H9 (cell line): Measurements from ENCODE around the gene LDLRAD4. TPM values are rescaled to one million over a fixed set of nuclear protein-coding genes. Genes with fewer than 3 reads are reported as not detected.

Experiments
- DNase-seq: peaks from one replicate; pipeline ENCODE4 v3.0.0-alpha.2; 2017
- H2AFZ ChIP-seq: one replicate; pipeline ENCODE4 v1.6.1; 2013; ENCODE audit warnings: mild to moderate bottlenecking, low read length, control low read depth, moderate library complexity
- H2AK5ac ChIP-seq: 2 replicates; pipeline ENCODE4 v1.6.1; 2013; ENCODE audit warnings: low read length, control low read depth, mixed read lengths; ENCODE audit not compliant: insufficient read length
- H2BK120ac ChIP-seq: one replicate; pipeline ENCODE4 v1.6.1; 2013; ENCODE audit warnings: low read depth, mild to moderate bottlenecking, low read length, control low read depth, inconsistent platforms; ENCODE audit not compliant: poor library complexity, severe bottlenecking
- H2BK12ac ChIP-seq: 2 replicates; pipeline ENCODE4 v1.6.1; 2013; ENCODE audit warnings: low read length, control low read depth, mixed read lengths, low read depth; ENCODE audit not compliant: insufficient read length
- H2BK15ac ChIP-seq: 2 replicates; pipeline ENCODE4 v1.6.1; 2013; ENCODE audit warnings: low read depth, low read length, control low read depth
- H2BK20ac ChIP-seq: one replicate; pipeline ENCODE4 v1.6.1; 2013; ENCODE audit warnings: low read depth, mild to moderate bottlenecking, low read length, control low read depth, inconsistent platforms; ENCODE audit not compliant: poor library complexity, severe bottlenecking
- H2BK5ac ChIP-seq: 2 replicates; pipeline ENCODE4 v1.6.1; 2013; ENCODE audit warnings: low read length, control low read depth, mixed read lengths; ENCODE audit not compliant: insufficient read length
- H3K14ac ChIP-seq: 2 replicates; pipeline ENCODE4 v1.6.1; 2013; ENCODE audit warnings: low read length, control low read depth; ENCODE audit not compliant: insufficient read depth
- H3K18ac ChIP-seq: 2 replicates; pipeline ENCODE4 v1.6.1; 2013; ENCODE audit warnings: low read depth, mild to moderate bottlenecking, mixed read lengths, low read length, control low read depth; ENCODE audit not compliant: insufficient read length
- H3K23ac ChIP-seq: 2 replicates; pipeline ENCODE4 v1.6.1; 2013; ENCODE audit warnings: low read length, control low read depth, mixed read lengths, low read depth; ENCODE audit not compliant: insufficient read length
- H3K23me2 ChIP-seq: 2 replicates; pipeline ENCODE4 v1.6.1; 2013; ENCODE audit warnings: low read depth, mild to moderate bottlenecking, mixed read lengths, low read length, control low read depth; ENCODE audit not compliant: insufficient read length, poor library complexity, severe bottlenecking
- H3K27ac ChIP-seq: 2 replicates; pipeline ENCODE4 v1.5.1; 2013; ENCODE audit warnings: low read length, control low read depth, mixed read lengths, low read depth; ENCODE audit not compliant: insufficient read length
- H3K27me3 ChIP-seq: 2 replicates; pipeline ENCODE4 v1.6.1; 2013; ENCODE audit warnings: low read length, control low read depth, inconsistent platforms; ENCODE audit not compliant: insufficient read depth
- H3K4ac ChIP-seq: 2 replicates; pipeline ENCODE4 v1.6.1; 2013; ENCODE audit warnings: low read depth, mild to moderate bottlenecking, control low read depth, inconsistent platforms, low read length, moderate library complexity
- H3K4me1 ChIP-seq: 2 replicates; pipeline ENCODE4 v1.6.1; 2013; ENCODE audit warnings: low read length, control low read depth, inconsistent platforms; ENCODE audit not compliant: insufficient read depth
- H3K4me2 ChIP-seq: 2 replicates; pipeline ENCODE4 v1.6.1; 2013; ENCODE audit warnings: low read length, control low read depth, mixed read lengths; ENCODE audit not compliant: insufficient read length, insufficient read depth
- H3K56ac ChIP-seq: 2 replicates; pipeline ENCODE4 v1.6.1; 2013; ENCODE audit warnings: low read depth, mild to moderate bottlenecking, mixed read lengths, low read length, control low read depth; ENCODE audit not compliant: insufficient read length
- H3K79me1 ChIP-seq: 2 replicates; pipeline ENCODE4 v1.6.1; 2013; ENCODE audit warnings: low read depth, mild to moderate bottlenecking, moderate library complexity, low read length, control low read depth, inconsistent platforms; ENCODE audit not compliant: insufficient read depth, poor library complexity, severe bottlenecking
- H3K79me2 ChIP-seq: 2 replicates; pipeline ENCODE4 v1.6.1; 2013; ENCODE audit warnings: low read length, control low read depth, inconsistent platforms; ENCODE audit not compliant: insufficient read depth
- H3K9ac ChIP-seq: 2 replicates; pipeline ENCODE4 v1.6.1; 2013; ENCODE audit warnings: low read length, control low read depth, mixed read lengths; ENCODE audit not compliant: insufficient read length; ENCODE audit errors: extremely low read depth
- H3K9me3 ChIP-seq: one replicate; pipeline ENCODE4 v1.6.1; 2013; ENCODE audit warnings: low read depth, low read length, inconsistent platforms; ENCODE audit not compliant: control insufficient read depth
- H3T11ph ChIP-seq: one replicate; pipeline ENCODE4 v1.6.1; 2013; ENCODE audit warnings: mild to moderate bottlenecking, low read length, control low read depth, inconsistent platforms
- H4K20me1 ChIP-seq: one replicate; pipeline ENCODE4 v1.6.1; 2013; ENCODE audit not compliant: control insufficient read depth, insufficient read length, insufficient read depth
- H4K5ac ChIP-seq: 2 replicates; pipeline ENCODE4 v1.6.1; 2013; ENCODE audit warnings: low read depth, mild to moderate bottlenecking, mixed read lengths, low read length, control low read depth; ENCODE audit not compliant: insufficient read length
- H4K8ac ChIP-seq: replicated peaks from 2 replicates; pipeline ENCODE4 v1.6.1; 2013; ENCODE audit warnings: low read length, control low read depth, mixed read lengths, low read depth; ENCODE audit not compliant: insufficient read length
- H4K91ac ChIP-seq: 2 replicates; pipeline ENCODE4 v1.6.1; 2013; ENCODE audit warnings: low read depth, mild to moderate bottlenecking, moderate library complexity, mixed read lengths, low read length, control low read depth; ENCODE audit not compliant: insufficient read length
- H3K27ac Mint-ChIP-seq, 3 experiments: 2 replicates in 2 of 3; 3 replicates in 1 of 3; pipeline ENCODE4 v1.8.0; 2020 to 2021; ENCODE audit warnings: mixed read lengths in 3 of 3, mild to moderate bottlenecking in 1 of 3, moderate library complexity in 1 of 3
- H3K27me3 Mint-ChIP-seq: 2 replicates; pipeline ENCODE4 v1.8.0; 2021; ENCODE audit warnings: low read depth, mild to moderate bottlenecking, moderate library complexity, mixed read lengths
- H3K36me3 Mint-ChIP-seq, 3 experiments: 2 replicates in 2 of 3; 3 replicates in 1 of 3; pipeline ENCODE4 v1.8.0; 2020 to 2021; ENCODE audit warnings: low read depth in 3 of 3, mixed read lengths in 3 of 3; ENCODE audit not compliant: insufficient read depth in 1 of 3
- H3K4me1 Mint-ChIP-seq, 2 experiments: 2 replicates each; pipeline ENCODE4 v1.8.0; 2020; ENCODE audit warnings: mixed read lengths in 2 of 2
- H3K4me3 Mint-ChIP-seq, 2 experiments: 2 replicates in 1 of 2; 3 replicates in 1 of 2; pipeline ENCODE4 v1.8.0; 2020 to 2021; ENCODE audit warnings: mild to moderate bottlenecking in 2 of 2, mixed read lengths in 2 of 2, moderate library complexity in 1 of 2
- H3K9me3 Mint-ChIP-seq, 2 experiments: 2 replicates in 1 of 2; 3 replicates in 1 of 2; pipeline ENCODE4 v1.8.0; 2020; ENCODE audit warnings: mild to moderate bottlenecking in 2 of 2, mixed read lengths in 2 of 2, moderate library complexity in 1 of 2
- WGBS: extraction: QIAGEN DNeasy Blood & Tissue Kit; methylation state at CpG from one replicate; pipeline ENCODE4 v1.1.7; 2013; ENCODE audit warnings: missing lambda C conversion rate, low lambda C conversion rate, mixed read lengths; ENCODE audit not compliant: insufficient read length; ENCODE audit errors: extremely low coverage; 5-methylcytosine and 5-hydroxymethylcytosine counted together
- total RNA-seq: library from RNA; stranded (reverse); gene quantifications from 2 replicates; pipeline ENCODE4 v1.2.1, GENCODE V29; 2021
- TF ChIP-seq, protein P1 (sequence below): fragments of 200-600 bp; sonication (generic); conservative IDR thresholded peaks from 3 replicates; pipeline ENCODE4 v1.8.0; 2021; ENCODE audit warnings: antibody characterized with exemption, mild to moderate bottlenecking

Gene LDLRAD4
- total RNA-seq, 1 experiment from 2014 or later, result 3.9 TPM

GRCh38 chr18:13220361-13220991, 1.9 kb downstream of the LDLRAD4 start:
- H3T11ph ChIP-seq, result no peak overlapping the region
- H3K79me1 ChIP-seq, result no peaks in the 10 kb centered on the region
- no peaks in the 10 kb centered on the region for H4K20me1 ChIP-seq
- H2BK5ac ChIP-seq, result no peak overlapping the region
- Mint-ChIP-seq H3K27ac (no peak overlapping the region; a peak in 1 of 7 replicates), H3K27me3 (peaks cover 41% of the 10 kb centered on the region), H3K36me3 (peaks cover 0 to 2% (median 0%) of the 10 kb centered on the region in 3 experiments; a peak in 2 of 7 replicates), H3K4me1 (peaks cover 35 to 44% of the 10 kb centered on the region in 2 experiments), H3K4me3 (no peak overlapping the region; a peak in 1 of 5 replicates), H3K9me3 (peaks cover 0 to 1% of the 10 kb centered on the region in 2 experiments; a peak in 2 of 5 replicates)
- H3K9ac ChIP-seq, result no peak overlapping the region
- no peaks in the 10 kb centered on the region for H3K4me1 ChIP-seq
- TF ChIP-seq, protein P1, sequence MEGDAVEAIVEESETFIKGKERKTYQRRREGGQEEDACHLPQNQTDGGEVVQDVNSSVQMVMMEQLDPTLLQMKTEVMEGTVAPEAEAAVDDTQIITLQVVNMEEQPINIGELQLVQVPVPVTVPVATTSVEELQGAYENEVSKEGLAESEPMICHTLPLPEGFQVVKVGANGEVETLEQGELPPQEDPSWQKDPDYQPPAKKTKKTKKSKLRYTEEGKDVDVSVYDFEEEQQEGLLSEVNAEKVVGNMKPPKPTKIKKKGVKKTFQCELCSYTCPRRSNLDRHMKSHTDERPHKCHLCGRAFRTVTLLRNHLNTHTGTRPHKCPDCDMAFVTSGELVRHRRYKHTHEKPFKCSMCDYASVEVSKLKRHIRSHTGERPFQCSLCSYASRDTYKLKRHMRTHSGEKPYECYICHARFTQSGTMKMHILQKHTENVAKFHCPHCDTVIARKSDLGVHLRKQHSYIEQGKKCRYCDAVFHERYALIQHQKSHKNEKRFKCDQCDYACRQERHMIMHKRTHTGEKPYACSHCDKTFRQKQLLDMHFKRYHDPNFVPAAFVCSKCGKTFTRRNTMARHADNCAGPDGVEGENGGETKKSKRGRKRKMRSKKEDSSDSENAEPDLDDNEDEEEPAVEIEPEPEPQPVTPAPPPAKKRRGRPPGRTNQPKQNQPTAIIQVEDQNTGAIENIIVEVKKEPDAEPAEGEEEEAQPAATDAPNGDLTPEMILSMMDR, result no peak
- no peak for DNase-seq
- peaks cover 17% of the 10 kb centered on the region; the same call in 1 of the 2 replicates for H3K27me3 ChIP-seq
- no peaks in the 10 kb centered on the region for H3K9me3 ChIP-seq
- H4K91ac ChIP-seq, result no peak overlapping the region
- peaks cover 14% of the 10 kb centered on the region for H3K23me2 ChIP-seq
- no peaks in the 10 kb centered on the region for H3K79me2 ChIP-seq
- no peak overlapping the region for H3K4me2 ChIP-seq
- H4K5ac ChIP-seq, result no peak overlapping the region
- H2BK120ac ChIP-seq, result no peak overlapping the region
- no peak overlapping the region for H2AFZ ChIP-seq
- no peak overlapping the region for H3K23ac ChIP-seq
- H3K4ac ChIP-seq, result no peak overlapping the region
- H4K8ac ChIP-seq, result no peak overlapping the region
- no peak overlapping the region for H3K18ac ChIP-seq
- H2BK15ac ChIP-seq, result no peak overlapping the region
- H2BK20ac ChIP-seq, result no peak overlapping the region
- H3K14ac ChIP-seq, result no peak overlapping the region
- no CpG with 5 or more reads among the region's 10 CpGs for WGBS
- H2AK5ac ChIP-seq, result no peak overlapping the region
- H3K27ac ChIP-seq, result no peak overlapping the region
- H3K56ac ChIP-seq, result no peak overlapping the region
- no peak overlapping the region for H2BK12ac ChIP-seq
